A549 (cell line): Measurements from ENCODE around the gene OLIG3.

Source experiments
- CHD4 ChIP-seq: fragments of 200-600 bp; sonication (generic); IDR thresholded peaks from 2 replicates; pipeline ENCODE4 v1.6.1; 2016; ENCODE audit warnings: antibody characterized with exemption, mild to moderate bottlenecking, borderline replicate concordance
- HEYL ChIP-seq: fragments of 250-450 bp; sonication (Bioruptor Pico); IDR thresholded peaks from 2 replicates; pipeline ENCODE4 v1.8.0; 2021; ENCODE audit warnings: mild to moderate bottlenecking, moderate library complexity
- KDM1A ChIP-seq: fragments of 200-600 bp; sonication (generic); IDR thresholded peaks from 2 replicates; pipeline ENCODE4 v1.6.1; 2016; ENCODE audit warnings: low read depth, mild to moderate bottlenecking
- KDM5A ChIP-seq: fragments of 200-600 bp; sonication (generic); IDR thresholded peaks from 2 replicates; pipeline ENCODE4 v1.6.1; 2016; ENCODE audit warnings: antibody characterized with exemption, mild to moderate bottlenecking
- MAFK ChIP-seq: fragments of 450-650 bp; IDR thresholded peaks from 2 replicates; pipeline ENCODE4 v1.6.1; 2014; ENCODE audit not compliant: partially characterized antibody
- POLR2A ChIP-seq: IDR thresholded peaks from 2 replicates; pipeline ENCODE4 v1.6.1; 2012; ENCODE audit warnings: mild to moderate bottlenecking, low read length
- RFX5 ChIP-seq: fragments of 450-650 bp; IDR thresholded peaks from 2 replicates; pipeline ENCODE4 v1.7.1; 2014; ENCODE audit warnings: antibody characterized with exemption, mild to moderate bottlenecking, moderate library complexity
- TF ChIP-seq, protein P1 (sequence below): fragments of >200 bp; sonication (Bioruptor Twin); formaldehyde crosslinking; IDR thresholded peaks from 3 replicates; pipeline ENCODE4 v1.5.1; 2016
- TF ChIP-seq, protein P2 (sequence below): fragments of 200-600 bp; sonication (generic); IDR thresholded peaks from 2 replicates; pipeline ENCODE4 v1.6.1; 2016; ENCODE audit warnings: antibody characterized with exemption, mild to moderate bottlenecking, moderate library complexity

DNA sequence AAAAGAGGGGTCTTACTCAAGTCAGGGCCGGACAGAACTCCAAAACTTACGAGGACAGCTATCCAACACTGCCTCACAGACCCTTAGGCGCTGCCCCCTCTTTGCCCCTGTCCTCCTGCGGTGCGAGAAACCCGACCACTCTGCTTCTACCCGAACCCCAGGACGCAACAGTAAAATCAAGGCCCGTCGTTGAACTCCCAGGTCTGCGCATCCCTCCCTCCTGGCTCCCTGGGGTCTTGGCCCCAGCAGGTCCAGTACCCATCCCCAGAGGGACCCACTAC lies 6.4 kb downstream of the OLIG3 start:
- no peak for TF ChIP-seq KDM5A
- TF ChIP-seq, protein P1, sequence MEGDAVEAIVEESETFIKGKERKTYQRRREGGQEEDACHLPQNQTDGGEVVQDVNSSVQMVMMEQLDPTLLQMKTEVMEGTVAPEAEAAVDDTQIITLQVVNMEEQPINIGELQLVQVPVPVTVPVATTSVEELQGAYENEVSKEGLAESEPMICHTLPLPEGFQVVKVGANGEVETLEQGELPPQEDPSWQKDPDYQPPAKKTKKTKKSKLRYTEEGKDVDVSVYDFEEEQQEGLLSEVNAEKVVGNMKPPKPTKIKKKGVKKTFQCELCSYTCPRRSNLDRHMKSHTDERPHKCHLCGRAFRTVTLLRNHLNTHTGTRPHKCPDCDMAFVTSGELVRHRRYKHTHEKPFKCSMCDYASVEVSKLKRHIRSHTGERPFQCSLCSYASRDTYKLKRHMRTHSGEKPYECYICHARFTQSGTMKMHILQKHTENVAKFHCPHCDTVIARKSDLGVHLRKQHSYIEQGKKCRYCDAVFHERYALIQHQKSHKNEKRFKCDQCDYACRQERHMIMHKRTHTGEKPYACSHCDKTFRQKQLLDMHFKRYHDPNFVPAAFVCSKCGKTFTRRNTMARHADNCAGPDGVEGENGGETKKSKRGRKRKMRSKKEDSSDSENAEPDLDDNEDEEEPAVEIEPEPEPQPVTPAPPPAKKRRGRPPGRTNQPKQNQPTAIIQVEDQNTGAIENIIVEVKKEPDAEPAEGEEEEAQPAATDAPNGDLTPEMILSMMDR = no peak
- TF ChIP-seq MAFK = no peak
- no peak for TF ChIP-seq POLR2A
- no peak for TF ChIP-seq RFX5
- TF ChIP-seq, protein P2, sequence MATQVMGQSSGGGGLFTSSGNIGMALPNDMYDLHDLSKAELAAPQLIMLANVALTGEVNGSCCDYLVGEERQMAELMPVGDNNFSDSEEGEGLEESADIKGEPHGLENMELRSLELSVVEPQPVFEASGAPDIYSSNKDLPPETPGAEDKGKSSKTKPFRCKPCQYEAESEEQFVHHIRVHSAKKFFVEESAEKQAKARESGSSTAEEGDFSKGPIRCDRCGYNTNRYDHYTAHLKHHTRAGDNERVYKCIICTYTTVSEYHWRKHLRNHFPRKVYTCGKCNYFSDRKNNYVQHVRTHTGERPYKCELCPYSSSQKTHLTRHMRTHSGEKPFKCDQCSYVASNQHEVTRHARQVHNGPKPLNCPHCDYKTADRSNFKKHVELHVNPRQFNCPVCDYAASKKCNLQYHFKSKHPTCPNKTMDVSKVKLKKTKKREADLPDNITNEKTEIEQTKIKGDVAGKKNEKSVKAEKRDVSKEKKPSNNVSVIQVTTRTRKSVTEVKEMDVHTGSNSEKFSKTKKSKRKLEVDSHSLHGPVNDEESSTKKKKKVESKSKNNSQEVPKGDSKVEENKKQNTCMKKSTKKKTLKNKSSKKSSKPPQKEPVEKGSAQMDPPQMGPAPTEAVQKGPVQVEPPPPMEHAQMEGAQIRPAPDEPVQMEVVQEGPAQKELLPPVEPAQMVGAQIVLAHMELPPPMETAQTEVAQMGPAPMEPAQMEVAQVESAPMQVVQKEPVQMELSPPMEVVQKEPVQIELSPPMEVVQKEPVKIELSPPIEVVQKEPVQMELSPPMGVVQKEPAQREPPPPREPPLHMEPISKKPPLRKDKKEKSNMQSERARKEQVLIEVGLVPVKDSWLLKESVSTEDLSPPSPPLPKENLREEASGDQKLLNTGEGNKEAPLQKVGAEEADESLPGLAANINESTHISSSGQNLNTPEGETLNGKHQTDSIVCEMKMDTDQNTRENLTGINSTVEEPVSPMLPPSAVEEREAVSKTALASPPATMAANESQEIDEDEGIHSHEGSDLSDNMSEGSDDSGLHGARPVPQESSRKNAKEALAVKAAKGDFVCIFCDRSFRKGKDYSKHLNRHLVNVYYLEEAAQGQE = no peak
- no peak for TF ChIP-seq KDM1A
- no peak for TF ChIP-seq CHD4
- TF ChIP-seq HEYL (CRISPR knock-in tag) = no peak
